ENCODE measurements around the gene TTC7B. TPM values are rescaled to one million over a fixed set of nuclear protein-coding genes. Genes with fewer than 3 reads are reported as not detected.
A peak's percentile ranks its signal among the peaks of the same experiment; 100 is the strongest.

The TTC7B gene
- total RNA-seq, 1 donor: 24.9 TPM

GRCh38 chr14:90819734-90820393, 3.6 kb upstream of the TTC7B start:
- H3K4me3 ChIP-seq (ENCODE audit: low read depth, low read length): no peak overlapping the region
- TF ChIP-seq, protein P1, sequence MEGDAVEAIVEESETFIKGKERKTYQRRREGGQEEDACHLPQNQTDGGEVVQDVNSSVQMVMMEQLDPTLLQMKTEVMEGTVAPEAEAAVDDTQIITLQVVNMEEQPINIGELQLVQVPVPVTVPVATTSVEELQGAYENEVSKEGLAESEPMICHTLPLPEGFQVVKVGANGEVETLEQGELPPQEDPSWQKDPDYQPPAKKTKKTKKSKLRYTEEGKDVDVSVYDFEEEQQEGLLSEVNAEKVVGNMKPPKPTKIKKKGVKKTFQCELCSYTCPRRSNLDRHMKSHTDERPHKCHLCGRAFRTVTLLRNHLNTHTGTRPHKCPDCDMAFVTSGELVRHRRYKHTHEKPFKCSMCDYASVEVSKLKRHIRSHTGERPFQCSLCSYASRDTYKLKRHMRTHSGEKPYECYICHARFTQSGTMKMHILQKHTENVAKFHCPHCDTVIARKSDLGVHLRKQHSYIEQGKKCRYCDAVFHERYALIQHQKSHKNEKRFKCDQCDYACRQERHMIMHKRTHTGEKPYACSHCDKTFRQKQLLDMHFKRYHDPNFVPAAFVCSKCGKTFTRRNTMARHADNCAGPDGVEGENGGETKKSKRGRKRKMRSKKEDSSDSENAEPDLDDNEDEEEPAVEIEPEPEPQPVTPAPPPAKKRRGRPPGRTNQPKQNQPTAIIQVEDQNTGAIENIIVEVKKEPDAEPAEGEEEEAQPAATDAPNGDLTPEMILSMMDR (IDR thresholded peaks at IDR 0.05; ENCODE audit: insufficient read depth, low read length): no peak
- no peak for DNase-seq (ENCODE audit: low read depth)

GRCh38 chr14:90818715-90819114, 2.5 kb upstream of the TTC7B start:
- TF ChIP-seq, protein P1 (IDR thresholded peaks at IDR 0.05; ENCODE audit: insufficient read depth, low read length): no peak
- no peak for DNase-seq (ENCODE audit: low read depth)
- no peak overlapping the region for H3K4me3 ChIP-seq (ENCODE audit: low read depth, low read length)

DNA sequence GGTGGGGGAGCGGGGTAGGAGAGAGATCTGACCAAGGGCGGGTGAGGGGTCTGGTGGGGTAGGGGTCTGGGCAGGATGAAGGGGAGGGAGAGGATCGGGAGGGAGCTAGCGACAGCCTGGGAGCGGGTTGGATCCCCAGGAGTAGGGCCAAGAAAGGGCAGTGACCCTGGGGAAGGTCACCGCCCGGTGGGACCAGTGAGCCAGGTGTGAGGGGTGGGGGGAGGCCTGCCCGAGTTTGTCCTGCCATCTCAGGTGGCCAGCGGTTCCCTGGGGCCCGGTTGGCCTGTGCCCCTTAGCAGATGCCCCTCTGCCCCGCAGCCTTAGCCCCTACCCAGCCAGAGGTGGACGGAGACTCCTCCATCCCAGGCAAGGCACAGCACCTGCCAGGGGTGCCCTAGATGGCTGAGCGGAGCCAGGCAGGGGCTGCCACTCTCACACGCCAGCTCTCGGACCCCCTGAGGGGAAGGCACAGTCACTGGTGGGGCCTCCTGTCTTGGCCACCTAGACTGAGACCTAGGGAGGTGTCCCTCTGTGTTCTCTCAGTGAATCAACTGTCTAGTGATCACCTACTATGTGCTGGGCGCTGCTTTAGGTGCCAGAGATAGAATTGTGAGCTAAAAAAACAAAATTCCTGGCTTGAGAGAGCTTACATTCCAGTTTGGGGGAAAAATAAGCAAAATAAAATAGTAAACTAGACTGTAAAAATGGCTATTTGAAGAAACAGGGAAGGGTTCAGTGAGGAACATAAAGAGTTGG, 629 bp upstream of the TTC7B start:
- H3K4me3 ChIP-seq (ENCODE audit: low read depth, low read length): peak overlapping the region; percentile 44
- DNase-seq (ENCODE audit: low read depth): no peak
- TF ChIP-seq, protein P1 (IDR thresholded peaks at IDR 0.05; ENCODE audit: insufficient read depth, low read length): no peak

- peak; percentile 11 for DNase-seq (ENCODE audit: low read depth)
- peak overlapping the region; percentile 82 for H3K4me3 ChIP-seq (ENCODE audit: low read depth, low read length)
- TF ChIP-seq, protein P1 (IDR thresholded peaks at IDR 0.05; ENCODE audit: insufficient read depth, low read length): no peak
Observed at GRCh38 chr14:90815572-90815821, 733 bp downstream of the TTC7B start.

GRCh38 chr14:90814806-90815571, 1.2 kb downstream of the TTC7B start:
- H3K4me3 ChIP-seq (ENCODE audit: low read depth, low read length): peak overlapping the region; percentile 82
- TF ChIP-seq, protein P1 (IDR thresholded peaks at IDR 0.05; ENCODE audit: insufficient read depth, low read length): no peak
- no peak for DNase-seq (ENCODE audit: low read depth)

- TF ChIP-seq, protein P1 (IDR thresholded peaks at IDR 0.05; ENCODE audit: insufficient read depth, low read length): no peak
- H3K4me3 ChIP-seq (ENCODE audit: low read depth, low read length): no peak overlapping the region
- no peak for DNase-seq (ENCODE audit: low read depth)
Observed at GRCh38 chr14:90813442-90813841, 2.8 kb downstream of the TTC7B start.
